HK-2 (cell line): ENCODE results near the gene RNF217.
"Not testable (repeated sequence)": the region's sequence is repeated elsewhere in the genome, so short reads cannot be mapped to it uniquely, and the experiment has no call there.

Source experiments
- DNase-seq: peaks from one replicate; pipeline ENCODE4 v3.0.0-alpha.2; 2018; ENCODE audit not compliant: unreplicated experiment

Gene RNF217

GRCh38 chr6:124962639-124963415 is 590 bp downstream of the RNF217 start:
- DNase-seq = peak; percentile 66

GRCh38 chr6:124963416-124963785 is 1.2 kb downstream of the RNF217 start:
- DNase-seq = peak; percentile 49

- no peak for DNase-seq
These were observed 1.9 kb downstream of the RNF217 start for GRCh38 chr6:124963831-124964763.

- DNase-seq = no peak
These were observed 2.5 kb downstream of the RNF217 start for GRCh38 chr6:124964764-124965105.

GRCh38 chr6:124965424-124965850 is 3.2 kb downstream of the RNF217 start:
- DNase-seq = not testable (repeated sequence)

- DNase-seq = no peak
These were observed 5.2 kb downstream of the RNF217 start for GRCh38 chr6:124967444-124967843.

GRCh38 chr6:124968401-124968800 is 6.2 kb downstream of the RNF217 start:
- DNase-seq = no peak

GRCh38 chr6:124970243-124970642 is 8.0 kb downstream of the RNF217 start:
- DNase-seq = no peak

GRCh38 chr6:124970763-124971162 is 8.5 kb downstream of the RNF217 start:
- DNase-seq = no peak

GRCh38 chr6:124973780-124974179 is 11.5 kb downstream of the RNF217 start:
- no peak for DNase-seq

- no peak for DNase-seq
These were observed 12.6 kb downstream of the RNF217 start for GRCh38 chr6:124974771-124975377.

- DNase-seq = no peak
These were observed 15.1 kb downstream of the RNF217 start for GRCh38 chr6:124977067-124977908.

- DNase-seq = no peak
These were observed 16.4 kb downstream of the RNF217 start for GRCh38 chr6:124978451-124979293.

GRCh38 chr6:124979294-124979678 is 17.0 kb downstream of the RNF217 start:
- DNase-seq = no peak

GRCh38 chr6:124982669-124983068 is 20.4 kb downstream of the RNF217 start:
- DNase-seq = no peak

GRCh38 chr6:124983383-124984083 is 21.3 kb downstream of the RNF217 start:
- DNase-seq = no peak

- no peak for DNase-seq
These were observed 22.6 kb downstream of the RNF217 start for GRCh38 chr6:124984668-124985338.

- no peak for DNase-seq
These were observed 23.9 kb downstream of the RNF217 start for GRCh38 chr6:124986164-124986563.

GRCh38 chr6:124987291-124987690 is 25.1 kb downstream of the RNF217 start:
- DNase-seq = no peak
